MM.1S (cell line): Measurements from ENCODE around the gene DNTT.

ENCODE experiments used
- CTCF ChIP-seq: fragments of 300-600 bp; sonication (generic); IDR thresholded peaks from 2 replicates; pipeline ENCODE4 v1.5.1; 2016; ENCODE audit warnings: antibody characterized with exemption, low read length, mixed read lengths
- EZH2 ChIP-seq: fragments of 300-600 bp; sonication (generic); optimal IDR thresholded peaks from 2 replicates; pipeline ENCODE3; 2017; ENCODE audit warnings: low read depth, mild to moderate bottlenecking, antibody characterized with exemption, low read length, mixed read lengths

- TF ChIP-seq CTCF (no peak), EZH2 (no peak)
Observed at GRCh38 chr10:96339383-96339782, 35.1 kb downstream of the DNTT start.
